NCI-H748 treated with DMSO at 0.1 percent for 48 hours (cell line): ENCODE results near the gene CDHR5.

Experiments used
- DNase-seq: peaks from one replicate; lab custom pipeline; 2025; lab: John Stamatoyannopoulos, UW

The CDHR5 gene

GRCh38 chr11:645536-645935 lies 20.8 kb upstream of the CDHR5 start:
- DNase-seq: no peak

- no peak for DNase-seq
Measured at GRCh38 chr11:643849-644738, 19.3 kb upstream of the CDHR5 start.

- no peak for DNase-seq
Measured at GRCh38 chr11:643366-643765, 18.6 kb upstream of the CDHR5 start.

- DNase-seq: no peak
Measured at GRCh38 chr11:641806-642370, 17.1 kb upstream of the CDHR5 start.

GRCh38 chr11:640021-640706 lies 15.4 kb upstream of the CDHR5 start:
- no peak for DNase-seq

GRCh38 chr11:639332-639955 lies 14.7 kb upstream of the CDHR5 start:
- no peak for DNase-seq

GRCh38 chr11:638631-639331 lies 14.0 kb upstream of the CDHR5 start:
- no peak for DNase-seq

GRCh38 chr11:637593-638521 lies 13.1 kb upstream of the CDHR5 start:
- DNase-seq: no peak

GRCh38 chr11:637333-637592 lies 12.5 kb upstream of the CDHR5 start:
- DNase-seq: no peak

GRCh38 chr11:636511-637332 lies 12.0 kb upstream of the CDHR5 start, which contains the start of gene DRD4:
Gene DRD4 (plus strand): TSS chr11:637269. CDS start chr11:637305, 36 bp downstream.
- no peak for DNase-seq

- no peak for DNase-seq
Measured at GRCh38 chr11:635945-636510, 11.3 kb upstream of the CDHR5 start.

- no peak for DNase-seq
Measured at GRCh38 chr11:630871-631270, 6.1 kb upstream of the CDHR5 start.

- DNase-seq: no peak
Measured at GRCh38 chr11:629237-629583, 4.5 kb upstream of the CDHR5 start.

GRCh38 chr11:628056-628455 lies 3.3 kb upstream of the CDHR5 start:
- no peak for DNase-seq

GRCh38 chr11:627308-627576 lies 2.5 kb upstream of the CDHR5 start:
- no peak for DNase-seq

GRCh38 chr11:626475-627307 lies 1.9 kb upstream of the CDHR5 start, which contains the start of gene SCT:
Gene SCT (minus strand): TSS chr11:627181. CDS start chr11:627143, 38 bp downstream.
- DNase-seq: no peak

- no peak for DNase-seq
Measured at GRCh38 chr11:625636-626268, 997 bp upstream of the CDHR5 start.

- no peak for DNase-seq
Measured at GRCh38 chr11:623999-624704, 603 bp downstream of the CDHR5 start.
